ENCODE measurements around the gene UGGT1.
A peak's percentile ranks its signal among the peaks of the same experiment; 100 is the strongest.

The UGGT1 gene

DNA sequence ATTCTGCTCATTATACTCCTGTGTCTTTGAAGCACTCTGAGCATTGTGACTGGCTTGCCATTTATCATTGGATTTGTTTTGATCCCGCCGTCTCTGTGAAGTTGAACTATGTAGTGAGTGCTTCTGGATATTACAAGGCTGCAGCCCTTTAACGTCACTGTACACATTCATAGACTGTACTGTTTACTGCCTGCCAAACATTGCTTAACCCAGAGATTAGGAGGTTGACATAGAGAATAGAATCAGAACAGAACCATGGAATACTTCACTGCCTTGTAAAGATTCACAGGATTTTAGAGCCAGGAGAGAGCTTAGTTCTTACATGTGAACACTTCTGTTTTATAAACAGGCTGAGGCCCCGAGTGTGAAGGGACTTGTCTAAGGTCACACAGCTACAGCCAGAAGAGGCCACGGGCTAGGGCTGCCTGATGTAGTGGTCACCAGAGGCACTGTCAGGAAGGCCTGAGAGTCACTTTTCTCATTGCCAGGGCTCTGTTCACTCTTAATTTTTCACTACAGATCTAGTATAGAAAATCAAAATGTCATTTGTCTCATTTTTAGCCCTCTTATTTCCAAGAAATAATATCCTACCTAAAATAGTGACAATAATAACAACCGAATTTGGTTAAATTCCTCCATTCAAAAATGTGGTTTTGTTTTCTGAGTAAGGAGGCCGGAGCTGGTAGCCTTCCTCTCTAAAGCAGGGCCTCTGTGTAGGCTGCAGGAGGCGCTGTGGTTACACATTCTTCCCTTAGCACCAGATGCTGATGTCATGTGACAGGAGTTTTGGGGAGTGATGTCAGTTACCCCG, 87.9 kb downstream of the UGGT1 start:
- DNase-seq (ENCODE audit: insufficient read length, low spot score) (no peak), FAIRE-seq (no peak)
- TF ChIP-seq, protein P1, sequence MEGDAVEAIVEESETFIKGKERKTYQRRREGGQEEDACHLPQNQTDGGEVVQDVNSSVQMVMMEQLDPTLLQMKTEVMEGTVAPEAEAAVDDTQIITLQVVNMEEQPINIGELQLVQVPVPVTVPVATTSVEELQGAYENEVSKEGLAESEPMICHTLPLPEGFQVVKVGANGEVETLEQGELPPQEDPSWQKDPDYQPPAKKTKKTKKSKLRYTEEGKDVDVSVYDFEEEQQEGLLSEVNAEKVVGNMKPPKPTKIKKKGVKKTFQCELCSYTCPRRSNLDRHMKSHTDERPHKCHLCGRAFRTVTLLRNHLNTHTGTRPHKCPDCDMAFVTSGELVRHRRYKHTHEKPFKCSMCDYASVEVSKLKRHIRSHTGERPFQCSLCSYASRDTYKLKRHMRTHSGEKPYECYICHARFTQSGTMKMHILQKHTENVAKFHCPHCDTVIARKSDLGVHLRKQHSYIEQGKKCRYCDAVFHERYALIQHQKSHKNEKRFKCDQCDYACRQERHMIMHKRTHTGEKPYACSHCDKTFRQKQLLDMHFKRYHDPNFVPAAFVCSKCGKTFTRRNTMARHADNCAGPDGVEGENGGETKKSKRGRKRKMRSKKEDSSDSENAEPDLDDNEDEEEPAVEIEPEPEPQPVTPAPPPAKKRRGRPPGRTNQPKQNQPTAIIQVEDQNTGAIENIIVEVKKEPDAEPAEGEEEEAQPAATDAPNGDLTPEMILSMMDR (IDR thresholded peaks at IDR 0.05; ENCODE audit: insufficient read depth, missing control alignments), result peak; percentile 58

DNA sequence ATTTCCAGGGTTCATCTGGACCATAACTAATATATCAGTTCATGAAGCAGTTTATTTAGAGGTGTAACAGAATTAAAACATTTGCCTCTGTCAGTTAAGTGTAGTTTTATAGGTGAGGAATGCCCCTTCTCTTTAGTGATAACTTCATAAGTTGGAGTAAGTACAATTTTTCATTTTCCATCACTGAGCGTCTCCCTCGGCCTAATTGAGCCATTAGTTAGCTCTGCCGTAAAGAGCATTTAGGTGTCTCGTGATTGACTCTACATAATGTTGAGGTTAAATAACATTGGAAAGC, 88.4 kb downstream of the UGGT1 start:
- TF ChIP-seq, protein P1 (IDR thresholded peaks at IDR 0.05; ENCODE audit: insufficient read depth, missing control alignments), result no peak
- DNase-seq (ENCODE audit: insufficient read length, low spot score) (no peak), FAIRE-seq (no peak)

DNA sequence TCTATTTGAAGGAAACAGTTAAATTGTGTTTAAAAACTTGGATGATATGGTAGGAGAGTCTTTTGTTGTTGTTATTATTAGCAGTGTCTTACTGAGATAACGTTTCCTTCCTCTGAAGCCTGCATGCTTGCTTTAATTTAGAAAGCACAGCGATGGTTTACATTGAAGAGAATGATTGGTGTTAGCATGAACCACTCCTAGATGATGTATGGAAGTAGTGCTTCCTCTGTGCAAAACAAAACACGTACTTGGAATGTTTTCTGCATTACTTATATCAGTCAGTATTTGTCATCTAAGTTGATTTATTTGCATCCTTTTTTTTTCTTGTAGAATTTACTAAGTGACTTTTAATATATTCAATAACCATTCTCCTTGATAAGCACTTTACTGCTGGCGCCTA, 89.0 kb downstream of the UGGT1 start:
- FAIRE-seq (no peak), DNase-seq (ENCODE audit: insufficient read length, low spot score) (no peak)
- TF ChIP-seq, protein P1 (IDR thresholded peaks at IDR 0.05; ENCODE audit: insufficient read depth, missing control alignments), result no peak

DNA sequence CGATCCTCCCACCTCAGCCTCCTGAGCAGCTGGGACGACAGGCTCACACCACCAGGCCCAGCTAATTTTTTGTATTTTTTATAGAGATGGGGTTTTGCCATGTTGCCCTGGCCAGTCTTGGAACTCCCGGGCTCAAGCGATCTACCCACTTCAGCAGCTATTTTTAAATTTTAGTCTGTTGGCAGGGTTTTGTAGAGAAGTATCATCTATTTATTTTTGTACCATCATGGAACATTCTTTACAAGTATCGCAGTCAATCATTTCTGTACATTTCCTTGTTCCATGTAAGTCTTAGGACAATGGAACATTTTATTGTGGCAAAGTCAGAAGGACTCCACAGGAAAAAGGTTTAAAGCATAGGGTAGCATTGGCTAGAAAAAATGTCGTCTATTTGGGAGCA, 94.6 kb downstream of the UGGT1 start:
- no peak for DNase-seq (ENCODE audit: insufficient read length, low spot score)
- no peak for FAIRE-seq

DNA sequence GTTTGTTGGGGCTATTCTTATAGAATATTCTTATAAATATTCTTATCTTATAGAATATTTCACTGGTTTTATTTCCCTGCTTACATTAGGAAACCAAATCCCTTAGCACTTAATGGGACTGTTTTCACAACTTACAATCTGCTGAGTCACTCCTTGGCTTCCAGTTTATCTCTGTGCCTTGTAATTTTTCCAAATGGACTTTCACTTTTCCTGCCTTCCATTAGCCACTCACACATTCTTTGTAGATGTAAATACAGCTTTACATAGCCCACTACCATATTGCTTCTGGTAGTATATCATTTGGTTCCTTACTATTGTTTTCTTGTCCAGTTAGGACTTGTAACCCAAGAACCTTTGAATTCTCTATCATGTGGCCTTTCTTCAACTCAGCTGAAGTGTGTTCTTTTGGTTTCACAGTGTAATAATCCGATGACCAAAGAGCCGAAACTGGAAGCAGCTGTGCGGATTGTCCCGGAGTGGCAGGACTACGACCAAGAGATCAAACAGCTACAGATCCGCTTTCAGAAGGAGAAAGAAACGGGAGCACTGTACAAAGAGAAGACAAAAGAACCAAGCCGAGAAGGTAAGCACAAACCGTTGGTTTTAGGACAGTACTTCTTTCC, 96.1 kb downstream of the UGGT1 start:
- TF ChIP-seq, protein P1 (IDR thresholded peaks at IDR 0.05; ENCODE audit: insufficient read depth, missing control alignments), result no peak
- FAIRE-seq (no peak), DNase-seq (ENCODE audit: insufficient read length, low spot score) (no peak)

More for the DNA sequence above, 94.6 kb downstream of the UGGT1 start:
- TF ChIP-seq, protein P1 (IDR thresholded peaks at IDR 0.05; ENCODE audit: insufficient read depth, missing control alignments), result no peak

DNA sequence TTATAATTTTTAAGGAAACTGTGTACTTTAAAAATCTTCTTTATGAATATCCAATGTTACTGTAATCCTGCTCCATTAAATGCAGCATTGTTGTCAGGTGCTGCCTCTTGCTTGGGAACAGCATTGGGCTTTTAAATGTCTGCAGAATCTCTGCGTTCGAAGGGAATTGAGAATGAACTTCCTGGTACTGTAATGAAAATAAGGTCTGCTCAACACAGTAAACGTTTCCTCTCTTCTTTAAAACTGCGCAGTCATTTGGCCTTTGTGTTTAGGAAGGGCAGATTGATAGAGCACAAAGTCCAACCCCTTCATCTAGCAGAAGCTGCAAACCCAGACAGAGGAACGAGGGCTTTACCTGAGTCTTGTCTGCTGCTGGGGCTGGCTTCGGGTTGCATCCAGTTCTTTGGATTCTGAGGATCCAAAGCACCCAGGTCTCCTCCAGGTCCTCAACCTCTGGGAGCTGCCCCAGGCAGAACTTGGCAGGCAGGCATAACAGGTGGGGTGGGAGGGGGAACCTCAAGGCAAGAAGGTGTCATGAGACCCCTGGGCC, 104.5 kb downstream of the UGGT1 start:
- FAIRE-seq (no peak), DNase-seq (ENCODE audit: insufficient read length, low spot score) (no peak)
- TF ChIP-seq, protein P1 (IDR thresholded peaks at IDR 0.05; ENCODE audit: insufficient read depth, missing control alignments), result no peak

DNA sequence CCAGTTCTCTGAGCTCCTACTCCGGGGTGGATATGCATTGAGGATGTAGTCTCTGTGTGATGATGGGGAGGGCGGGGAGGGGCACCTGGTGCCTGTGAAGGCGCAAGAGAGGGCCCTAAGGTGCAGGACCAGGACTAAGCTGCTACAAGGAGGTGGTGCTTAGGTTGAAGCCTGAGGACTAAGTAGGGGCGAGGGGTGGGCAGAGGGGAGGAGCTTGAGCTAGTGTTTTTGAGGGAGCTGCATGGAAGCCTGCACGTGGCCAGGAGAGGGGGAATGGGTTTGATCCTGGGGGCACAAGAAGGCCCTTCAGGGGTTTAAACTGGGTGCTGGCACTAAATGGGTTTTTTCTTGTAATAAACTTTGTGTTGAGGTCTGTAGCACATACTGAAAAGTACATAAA, 105.0 kb downstream of the UGGT1 start:
- DNase-seq (ENCODE audit: insufficient read length, low spot score), result no peak
- no peak for FAIRE-seq
- TF ChIP-seq, protein P1 (IDR thresholded peaks at IDR 0.05; ENCODE audit: insufficient read depth, missing control alignments), result no peak
